Dermis microvascular lymphatic vessel endothelial cell (primary cell): Measurements from ENCODE around the gene TMEM150B. TPM values are rescaled to one million over a fixed set of nuclear protein-coding genes. Genes with fewer than 3 reads are reported as not detected.
A peak's percentile ranks its signal among the peaks of the same experiment; 100 is the strongest.

Experiments
- DNase-seq, 2 donors: peaks; one replicate each; pipeline versions ENCODE4 v3.0.0 to v3.0.0-alpha.2; 2010; ENCODE audit warnings: low read depth in 2 of 2
- total RNA-seq: library from RNA; depleted of rRNA; stranded (reverse); fragments of >200 nt; gene quantifications from 2 replicates; pipeline ENCODE4 v1.2.1, GENCODE V29; 2014

Gene TMEM150B
- total RNA-seq = not detected in 2 replicates

- DNase-seq = no peak
These were observed at the start of gene TMEM150B for GRCh38 chr19:55325172-55325571. Gene TMEM150B (minus strand): TSS chr19:55325341. CDS start chr19:55321036, 4,305 bp downstream.

- DNase-seq = no peak
These were observed 49.0 kb upstream of the TMEM150B start for GRCh38 chr19:55373993-55374757.

GRCh38 chr19:55373306-55373992 is 48.3 kb upstream of the TMEM150B start:
- no peak for DNase-seq

- DNase-seq = no peak
These were observed 47.4 kb upstream of the TMEM150B start for GRCh38 chr19:55372316-55373081.

GRCh38 chr19:55370305-55370988 is 45.3 kb upstream of the TMEM150B start, which contains the start of gene IL11:
Gene IL11 (minus strand): TSS chr19:55370463. CDS start chr19:55370310, 153 bp downstream.
- no peak for DNase-seq

GRCh38 chr19:55369653-55370304 is 44.6 kb upstream of the TMEM150B start:
- no peak for DNase-seq

GRCh38 chr19:55368701-55369563 is 43.8 kb upstream of the TMEM150B start:
- DNase-seq = no peak

GRCh38 chr19:55368106-55368505 is 43.0 kb upstream of the TMEM150B start:
- DNase-seq = no peak

GRCh38 chr19:55366790-55367189 is 41.6 kb upstream of the TMEM150B start:
- DNase-seq = no peak

GRCh38 chr19:55365964-55366363 is 40.8 kb upstream of the TMEM150B start:
- DNase-seq = no peak

- no peak for DNase-seq
These were observed 40.1 kb upstream of the TMEM150B start for GRCh38 chr19:55365245-55365644.

GRCh38 chr19:55362990-55363716 is 38.0 kb upstream of the TMEM150B start, which contains the start of gene GARIN5B:
Gene GARIN5B (minus strand): TSS chr19:55363260. CDS start chr19:55363066, 194 bp downstream.
- no peak for DNase-seq

- DNase-seq = no peak
These were observed 37.2 kb upstream of the TMEM150B start for GRCh38 chr19:55362174-55362989.

- no peak for DNase-seq
These were observed 35.8 kb upstream of the TMEM150B start for GRCh38 chr19:55360902-55361301.

- peak; percentile 18 to 45 for DNase-seq
These were observed 34.1 kb upstream of the TMEM150B start for GRCh38 chr19:55358943-55359908.

- no peak for DNase-seq
These were observed 33.4 kb upstream of the TMEM150B start for GRCh38 chr19:55358493-55358892.

GRCh38 chr19:55355213-55355821 is 30.2 kb upstream of the TMEM150B start:
- DNase-seq = no peak
